GM12875 (cell line): Measurements from ENCODE around the gene HTR3A.

ENCODE experiments used
- H3K4me3 ChIP-seq: one replicate; pipeline ENCODE4 v1.5.1; 2011; ENCODE audit warnings: low read depth, low read length, control low read depth
- CTCF ChIP-seq: IDR thresholded peaks from 2 replicates; pipeline ENCODE4 v1.5.1; 2011; ENCODE audit warnings: low read depth, mild to moderate bottlenecking, control low read depth, inconsistent platforms, low read length, moderate library complexity, borderline replicate concordance; ENCODE audit not compliant: insufficient read depth

HTR3A gene

DNA sequence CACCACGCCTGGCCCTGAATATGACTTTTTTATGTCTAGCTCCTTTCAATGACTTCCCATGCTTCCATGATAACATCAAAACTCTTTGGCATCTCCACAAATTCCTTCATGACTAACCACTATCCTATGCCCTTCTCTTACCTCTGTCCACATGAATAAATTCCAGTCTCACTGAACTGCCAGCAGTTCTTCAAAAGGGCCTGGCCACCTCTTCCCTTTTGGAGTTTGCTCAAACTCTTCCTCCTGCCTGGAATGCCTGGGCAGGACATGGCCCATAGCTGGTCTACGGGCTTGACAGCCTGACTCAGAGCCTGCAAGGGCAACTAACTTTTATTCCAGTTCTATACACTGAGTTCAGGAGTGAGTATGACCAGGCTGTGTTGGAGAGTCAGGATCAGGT is 42.8 kb downstream of the HTR3A start:
- no peak for TF ChIP-seq CTCF
- H3K4me3 ChIP-seq: no peak overlapping the region

DNA sequence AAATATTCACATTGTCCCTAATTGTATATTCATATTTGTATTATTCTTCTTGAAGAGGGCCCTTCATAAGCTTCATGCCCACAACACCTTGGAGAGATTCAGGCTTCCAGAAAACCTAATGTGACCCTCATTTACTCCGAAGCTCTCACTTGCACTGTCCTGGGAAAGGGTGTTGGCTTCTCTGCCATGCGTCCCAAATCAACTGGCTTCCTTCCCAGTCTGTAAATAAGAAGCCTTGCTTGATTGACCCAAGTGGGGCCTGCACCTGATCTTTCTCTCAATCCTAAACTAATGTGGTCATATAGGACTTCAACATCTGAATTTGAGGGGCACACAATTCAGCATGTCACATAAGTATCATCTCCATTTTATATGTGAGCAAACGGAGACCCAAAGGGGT is 44.1 kb downstream of the HTR3A start:
- TF ChIP-seq CTCF: no peak

DNA sequence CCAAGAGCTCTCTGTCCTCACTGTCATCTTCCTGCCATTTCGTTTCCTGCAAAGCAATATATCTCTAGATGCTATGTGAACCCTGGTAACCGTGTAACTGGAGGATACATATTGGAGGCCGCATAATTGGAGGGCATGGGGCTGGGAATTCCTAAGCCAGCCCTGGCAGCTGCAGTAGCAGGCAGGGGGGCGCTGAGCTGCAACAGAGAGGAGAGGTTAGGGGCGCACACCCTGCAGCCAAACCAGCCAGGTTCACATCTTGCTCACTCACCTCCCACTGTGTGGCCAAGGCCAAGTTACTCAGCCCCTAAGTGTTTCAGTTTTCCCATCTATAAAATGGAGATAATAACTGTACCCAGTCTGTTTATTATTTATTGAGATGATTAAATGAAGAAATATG is 44.7 kb downstream of the HTR3A start:
- H3K4me3 ChIP-seq: no peak overlapping the region
- TF ChIP-seq CTCF: no peak

More for the DNA sequence above, 44.1 kb downstream of the HTR3A start:
- no peak overlapping the region for H3K4me3 ChIP-seq

DNA sequence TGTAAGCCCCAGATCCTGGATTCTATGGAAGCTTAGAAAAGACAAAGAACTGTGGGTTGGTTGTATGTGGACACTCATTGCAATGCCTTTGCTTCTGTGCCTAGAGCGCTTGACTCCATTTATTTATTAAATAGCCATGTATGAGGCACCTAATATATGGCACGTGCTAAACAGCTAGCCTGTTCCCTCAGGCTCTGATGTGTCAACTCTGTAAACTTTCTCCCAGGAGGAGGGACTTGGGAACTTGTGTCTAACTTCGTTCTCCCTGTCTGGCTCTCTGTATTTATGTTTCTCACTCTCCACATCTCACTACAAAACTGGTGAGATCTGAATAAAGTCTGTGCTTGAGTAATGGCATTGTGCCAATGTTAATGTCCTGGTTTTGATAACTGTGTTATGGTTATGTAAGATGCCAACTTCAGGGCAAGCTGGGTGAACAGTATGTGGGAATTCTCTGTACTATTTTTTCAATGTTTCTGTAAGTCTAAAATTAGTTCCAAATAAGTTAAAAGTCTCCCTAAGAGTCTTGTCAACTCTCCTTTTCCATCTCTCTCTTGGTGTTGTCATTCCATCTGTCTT is 50.5 kb downstream of the HTR3A start:
- no peak overlapping the region for H3K4me3 ChIP-seq
- no peak for TF ChIP-seq CTCF

GRCh38 chr11:114026355-114026754 is 51.4 kb downstream of the HTR3A start:
- no peak overlapping the region for H3K4me3 ChIP-seq
- no peak for TF ChIP-seq CTCF

GRCh38 chr11:114027391-114027790 is 52.5 kb downstream of the HTR3A start:
- TF ChIP-seq CTCF: no peak
- no peak overlapping the region for H3K4me3 ChIP-seq

DNA sequence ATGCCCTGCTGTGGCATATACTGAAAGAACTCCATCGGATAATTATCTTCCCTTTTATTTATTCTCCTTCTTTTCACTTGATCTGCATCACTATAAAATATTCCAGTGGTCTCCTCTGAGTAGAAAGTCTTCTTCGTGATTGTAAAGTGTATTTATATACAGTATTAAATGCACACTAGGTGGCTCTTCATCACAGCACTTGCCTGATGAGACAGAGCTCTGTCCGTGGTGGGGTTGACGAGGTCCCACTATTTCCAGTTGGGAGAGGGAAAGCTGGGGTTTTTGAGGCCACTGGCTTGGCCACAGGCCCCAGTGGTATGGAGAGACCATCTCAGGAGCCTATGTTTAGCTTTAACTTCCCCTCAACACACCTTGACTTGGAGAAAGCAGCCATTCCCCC is 53.0 kb downstream of the HTR3A start:
- TF ChIP-seq CTCF: no peak
- H3K4me3 ChIP-seq: no peak overlapping the region
